ENCODE results near the gene MTCH1. TPM values are rescaled to one million over a fixed set of nuclear protein-coding genes. Genes with fewer than 3 reads are reported as not detected.
A peak's percentile ranks its signal among the peaks of the same experiment; 100 is the strongest.

The MTCH1 gene
- total RNA-seq, 1 experiment from 2014 or later, result 292 TPM

DNA sequence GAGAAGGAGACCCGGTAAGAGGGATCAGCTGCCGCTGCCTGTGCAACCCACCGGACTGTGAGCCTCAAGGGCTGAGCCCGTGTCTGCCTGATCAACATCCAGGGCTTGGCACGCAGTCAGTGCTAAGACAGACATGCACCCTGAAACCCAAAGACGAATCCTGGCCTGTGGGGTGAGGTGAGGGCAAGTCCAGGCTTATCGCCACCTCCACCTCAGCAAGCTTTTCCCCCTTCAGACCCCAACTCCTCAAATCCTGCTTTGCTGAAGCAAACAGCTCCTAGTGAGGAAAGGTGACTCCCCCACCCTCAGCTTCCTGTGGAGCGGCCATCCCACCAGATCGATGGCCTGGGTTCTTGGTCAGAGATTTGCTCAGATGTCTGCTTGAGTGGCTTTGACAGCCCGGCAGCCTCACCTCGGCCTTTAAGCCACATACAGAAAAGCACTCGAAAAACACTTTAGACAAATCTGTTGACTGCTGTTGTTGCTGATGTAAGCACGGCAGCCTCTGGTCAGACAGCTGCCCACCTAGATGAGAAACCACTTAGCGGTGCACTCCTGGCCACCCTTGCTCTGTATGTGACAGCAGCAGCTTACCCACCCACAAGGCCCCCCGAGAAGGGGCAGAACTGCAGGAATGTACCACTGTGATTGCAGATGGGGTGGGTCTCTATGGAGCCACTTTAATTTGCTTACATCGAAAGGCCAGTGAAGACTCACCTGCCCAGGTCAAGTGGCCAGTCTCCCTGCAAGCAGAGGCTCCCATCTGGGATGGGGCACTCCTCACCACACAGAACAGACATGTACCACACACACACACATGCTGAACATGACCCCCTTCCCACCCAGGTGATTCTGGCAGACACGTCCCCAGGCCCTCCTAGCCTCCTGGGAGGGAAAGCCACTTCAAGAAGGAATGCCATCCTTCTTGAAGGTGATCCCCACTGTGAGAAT, 14.8 kb downstream of the MTCH1 start:
- DNase-seq (ENCODE audit: low read depth), result no peak

DNA sequence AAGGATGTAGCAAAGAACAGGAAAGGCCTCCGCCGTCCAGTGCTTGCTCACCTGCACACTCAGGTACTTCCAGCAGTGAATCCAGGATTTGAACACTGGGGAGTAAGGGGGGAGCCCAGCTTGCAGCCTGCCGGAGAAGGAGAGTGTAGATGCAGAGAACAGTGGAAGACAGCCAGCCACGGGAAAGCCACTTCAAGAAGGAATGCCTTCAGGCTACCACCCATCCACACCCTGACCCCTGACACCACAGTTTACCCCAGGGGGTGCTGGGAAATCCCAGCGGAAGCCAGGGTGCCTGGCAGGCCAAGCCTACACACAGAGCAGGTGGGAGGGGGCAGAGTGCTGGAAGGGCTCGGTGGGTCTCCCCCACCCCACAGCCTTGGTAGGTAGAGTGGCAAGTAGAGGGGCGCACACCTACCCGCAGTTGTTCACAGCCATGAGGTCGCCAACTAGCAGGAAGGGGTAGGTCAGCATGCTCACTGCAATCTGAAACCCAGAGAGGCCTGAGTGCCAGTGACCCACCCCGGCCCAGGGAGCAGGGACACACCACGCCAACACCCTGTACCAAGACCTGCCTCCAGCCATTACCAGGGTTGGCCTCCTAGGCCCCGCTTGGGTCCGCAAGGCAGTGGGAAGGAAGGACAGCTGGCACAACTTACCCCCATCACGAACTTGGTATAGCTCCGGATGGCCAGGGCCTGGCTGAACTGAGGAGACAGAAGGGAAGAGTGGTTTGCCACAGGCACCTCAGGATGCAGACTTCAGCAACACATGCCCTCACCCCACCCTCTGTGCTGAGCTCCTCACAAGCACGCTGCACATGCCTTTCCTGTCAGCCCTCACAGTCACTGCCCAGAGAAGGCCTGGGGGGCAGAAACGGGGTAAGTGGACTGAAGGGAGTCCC, 15.8 kb downstream of the MTCH1 start:
- no peak for DNase-seq (ENCODE audit: low read depth)

GRCh38 chr6:36969240-36969691, 16.7 kb downstream of the MTCH1 start:
- no peak for DNase-seq (ENCODE audit: low read depth)

- DNase-seq (ENCODE audit: low read depth), result no peak
Observed at GRCh38 chr6:36968266-36968977, 17.6 kb downstream of the MTCH1 start.

- DNase-seq (ENCODE audit: low read depth), result no peak
Observed at GRCh38 chr6:36967757-36968156, 18.2 kb downstream of the MTCH1 start.

GRCh38 chr6:36967301-36967700, 18.7 kb downstream of the MTCH1 start:
- no peak for DNase-seq (ENCODE audit: low read depth)

- no peak for DNase-seq (ENCODE audit: low read depth)
Observed at GRCh38 chr6:36964908-36965307, 21.1 kb downstream of the MTCH1 start.

GRCh38 chr6:36964349-36964748, 21.6 kb downstream of the MTCH1 start:
- DNase-seq (ENCODE audit: low read depth), result no peak

DNA sequence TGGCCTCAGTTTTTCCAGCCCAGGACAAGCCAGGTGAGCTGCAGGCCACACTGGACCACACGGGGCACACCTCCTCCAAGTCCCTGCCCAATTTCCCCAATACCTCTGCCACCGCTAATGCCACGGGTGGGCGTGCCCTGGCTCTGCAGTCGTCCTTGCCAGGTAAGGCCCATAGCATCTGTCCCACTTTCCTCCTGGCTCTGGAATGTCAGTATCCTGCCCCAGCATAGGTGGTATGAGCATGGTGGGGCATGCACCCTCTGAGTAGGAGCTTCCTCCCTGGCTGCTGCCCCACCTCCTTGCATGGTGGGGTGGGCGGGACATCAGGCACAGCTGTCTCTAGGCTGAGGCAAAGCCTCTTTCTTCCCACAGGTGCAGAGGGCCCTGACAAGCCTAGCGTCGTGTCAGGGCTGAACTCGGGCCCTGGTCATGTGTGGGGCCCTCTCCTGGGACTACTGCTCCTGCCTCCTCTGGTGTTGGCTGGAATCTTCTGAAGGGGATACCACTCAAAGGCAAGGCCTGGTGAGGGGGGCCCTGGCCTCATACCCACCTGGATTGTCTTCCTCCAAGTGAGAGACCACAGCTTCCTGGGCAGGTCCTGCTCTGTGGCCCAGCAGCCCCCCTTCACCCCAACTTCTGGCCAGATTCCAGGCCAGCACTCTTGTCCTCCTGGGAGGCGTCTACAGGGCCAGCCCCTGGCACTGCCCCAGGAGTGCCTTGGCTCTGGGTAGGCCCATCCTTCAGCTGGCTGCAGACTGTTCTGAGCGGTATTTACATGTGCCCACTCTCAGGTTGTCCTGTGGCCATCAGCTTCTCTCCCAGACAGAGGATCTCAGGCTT, 22.3 kb downstream of the MTCH1 start:
- peak; percentile 26 for DNase-seq (ENCODE audit: low read depth)

DNA sequence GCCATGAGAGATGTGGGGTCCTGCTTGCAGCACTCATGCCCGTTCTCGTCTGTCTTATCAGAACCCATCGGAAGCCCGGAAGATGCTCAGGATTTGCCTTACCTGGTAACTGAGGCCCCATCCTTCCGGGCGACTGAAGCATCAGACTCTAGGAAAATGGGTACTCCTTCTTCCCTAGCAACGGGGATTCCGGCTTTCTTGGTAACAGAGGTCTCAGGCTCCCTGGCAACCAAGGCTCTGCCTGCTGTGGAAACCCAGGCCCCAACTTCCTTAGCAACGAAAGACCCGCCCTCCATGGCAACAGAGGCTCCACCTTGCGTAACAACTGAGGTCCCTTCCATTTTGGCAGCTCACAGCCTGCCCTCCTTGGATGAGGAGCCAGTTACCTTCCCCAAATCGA, 23.1 kb downstream of the MTCH1 start:
- peak; percentile 46 for DNase-seq (ENCODE audit: low read depth)

DNA sequence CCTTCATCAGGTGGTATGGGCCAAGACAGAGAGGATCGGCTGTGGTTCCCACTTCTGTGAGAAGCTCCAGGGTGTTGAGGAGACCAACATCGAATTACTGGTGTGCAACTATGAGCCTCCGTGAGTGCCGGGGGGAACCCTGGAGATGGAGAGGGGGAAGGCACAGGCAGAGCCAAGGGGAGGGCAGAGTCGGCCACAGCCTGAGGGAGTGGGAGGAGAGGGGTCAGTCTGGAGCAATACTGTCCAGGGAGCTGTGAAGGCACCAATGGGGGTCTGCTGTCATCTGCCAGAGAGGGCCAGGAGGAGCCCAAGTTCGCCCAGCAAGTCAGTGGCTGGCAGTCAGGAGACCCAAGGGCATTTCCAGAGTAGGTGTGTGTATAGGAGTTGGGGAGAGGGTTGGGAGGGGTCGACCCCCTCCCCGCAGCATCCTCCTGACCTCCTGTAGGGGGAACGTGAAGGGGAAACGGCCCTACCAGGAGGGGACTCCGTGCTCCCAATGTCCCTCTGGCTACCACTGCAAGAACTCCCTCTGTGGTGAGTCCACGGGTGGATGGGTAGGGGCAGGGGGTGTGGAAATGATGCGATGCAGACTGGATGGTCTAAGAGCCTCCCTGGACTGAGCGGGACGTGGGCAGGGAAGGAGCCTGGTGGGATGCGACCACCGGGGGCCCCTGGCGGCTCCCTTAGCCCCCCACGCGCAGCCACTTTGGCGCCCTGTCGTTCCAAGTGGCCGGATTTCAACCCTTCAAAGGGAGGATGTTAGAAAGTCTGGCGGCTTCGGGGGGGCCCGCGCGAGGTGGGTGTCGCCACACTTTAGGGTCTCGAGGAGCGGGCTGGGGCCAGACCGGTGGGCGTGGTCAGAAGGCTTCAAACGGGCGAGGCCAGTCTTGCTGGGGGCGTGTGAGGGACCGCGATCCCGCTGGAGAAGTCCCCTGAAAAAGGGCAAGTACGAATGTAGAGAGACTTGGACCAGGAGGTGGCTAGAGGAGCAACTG, 24.3 kb downstream of the MTCH1 start:
- DNase-seq (ENCODE audit: low read depth), result no peak

DNA sequence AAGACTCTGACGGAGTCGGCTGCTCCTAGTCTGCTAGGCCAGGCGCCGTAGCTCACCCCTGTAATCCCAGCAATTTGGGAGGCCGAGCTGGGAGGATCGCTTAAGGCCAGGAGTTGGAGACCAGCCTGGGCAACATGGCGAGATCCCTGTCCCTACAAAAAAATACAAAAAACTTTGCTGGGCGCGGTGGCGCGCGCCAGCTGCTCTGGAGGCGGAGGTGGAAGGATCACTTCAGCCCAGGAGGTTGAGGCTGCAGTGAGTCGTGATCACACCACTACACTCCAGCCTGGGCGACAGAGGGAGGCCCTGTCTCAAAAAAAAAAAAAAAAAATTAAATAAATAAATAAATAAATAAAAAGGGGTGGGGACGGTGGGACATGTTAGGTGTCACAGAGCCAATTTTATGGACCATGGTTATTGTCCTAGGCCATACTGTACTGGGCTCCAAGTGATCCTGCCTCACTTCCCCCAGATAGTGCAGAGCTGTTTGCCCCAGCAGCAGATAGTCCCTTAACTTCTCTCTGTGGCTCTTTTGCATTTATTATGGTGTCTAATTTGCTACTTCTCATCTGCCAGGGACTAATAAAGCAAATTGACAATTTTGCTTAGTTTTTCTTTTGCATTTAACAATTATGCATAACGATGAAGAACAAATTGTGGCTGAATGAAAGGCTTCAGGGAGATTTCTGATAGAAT, 26.3 kb downstream of the MTCH1 start:
- no peak for DNase-seq (ENCODE audit: low read depth)

- DNase-seq (ENCODE audit: low read depth), result no peak
Observed at GRCh38 chr6:36958775-36959554, 27.0 kb downstream of the MTCH1 start.

- DNase-seq (ENCODE audit: low read depth), result no peak
Observed at GRCh38 chr6:36957773-36958271, 28.2 kb downstream of the MTCH1 start.

GRCh38 chr6:36956446-36956820, 29.6 kb downstream of the MTCH1 start:
- no peak for DNase-seq (ENCODE audit: low read depth)

GRCh38 chr6:36955671-36956445, 30.1 kb downstream of the MTCH1 start:
- DNase-seq (ENCODE audit: low read depth), result peak; percentile 55

- no peak for DNase-seq (ENCODE audit: low read depth)
Observed at GRCh38 chr6:36955136-36955535, 30.9 kb downstream of the MTCH1 start.

All from Daoy (cell line).